Karpas-422 (cell line): ENCODE data around the gene RPRD1A. TPM values are rescaled to one million over a fixed set of nuclear protein-coding genes. Genes with fewer than 3 reads are reported as not detected.
A peak's percentile ranks its signal among the peaks of the same experiment; 100 is the strongest.
"Not testable (repeated sequence)": the region's sequence is repeated elsewhere in the genome, so short reads cannot be mapped to it uniquely, and the experiment has no call there.

ENCODE experiments used
- DNase-seq: peaks from one replicate; pipeline ENCODE4 v3.0.0-alpha.2; 2015
- H2AFZ ChIP-seq: fragments of 200-600 bp; sonication (generic); 2 replicates; pipeline ENCODE4 v1.6.1; 2014; ENCODE audit warnings: antibody characterized with exemption, low read length, mixed read lengths
- H3K27ac ChIP-seq: fragments of 200-600 bp; sonication (generic); 2 replicates; pipeline ENCODE4 v1.5.1; 2014; ENCODE audit warnings: mild to moderate bottlenecking, low read length, moderate library complexity
- H3K27me3 ChIP-seq: fragments of 200-600 bp; sonication (generic); 2 replicates; pipeline ENCODE4 v1.6.1; 2014; ENCODE audit warnings: low read length, mixed read lengths
- H3K36me3 ChIP-seq: fragments of 200-600 bp; sonication (generic); 2 replicates; pipeline ENCODE4 v1.6.1; 2014; ENCODE audit warnings: low read length, mixed read lengths; ENCODE audit not compliant: insufficient read depth
- H3K4me1 ChIP-seq: fragments of 200-600 bp; sonication (generic); 2 replicates; pipeline ENCODE4 v1.6.1; 2014; ENCODE audit warnings: mild to moderate bottlenecking, low read length, mixed read lengths
- H3K4me2 ChIP-seq: fragments of 200-600 bp; sonication (generic); 2 replicates; pipeline ENCODE4 v1.6.1; 2014; ENCODE audit warnings: low read length, low read depth, mild to moderate bottlenecking; ENCODE audit not compliant: poor library complexity, severe bottlenecking
- H3K4me3 ChIP-seq: fragments of 200-600 bp; sonication (generic); 2 replicates; pipeline ENCODE4 v1.5.1; 2014; ENCODE audit warnings: mild to moderate bottlenecking, antibody characterized with exemption, low read length, mixed read lengths
- H3K79me2 ChIP-seq: fragments of 200-600 bp; sonication (generic); 2 replicates; pipeline ENCODE4 v1.6.1; 2014; ENCODE audit warnings: mild to moderate bottlenecking, low read length, mixed read lengths
- H3K9ac ChIP-seq: fragments of 200-600 bp; sonication (generic); 2 replicates; pipeline ENCODE4 v1.6.0; 2014; ENCODE audit warnings: low read length
- H3K9me2 ChIP-seq: fragments of 200-600 bp; sonication (generic), shearing (Covaris generic); replicated peaks from 2 replicates; pipeline ENCODE4 v1.6.0; 2014; ENCODE audit warnings: mild to moderate bottlenecking, low read length, moderate library complexity; ENCODE audit not compliant: insufficient read depth
- H3K9me3 ChIP-seq: fragments of 300-700, 200-600 bp; sonication (generic); 2 replicates; pipeline ENCODE4 v1.6.1; 2014; ENCODE audit warnings: low read length, mixed read lengths
- H4K20me1 ChIP-seq: fragments of 200-600 bp; sonication (generic); 2 replicates; pipeline ENCODE4 v1.6.1; 2014; ENCODE audit warnings: mild to moderate bottlenecking, antibody characterized with exemption, low read length, low read depth; ENCODE audit not compliant: insufficient read depth
- total RNA-seq: library from RNA; depleted of rRNA; stranded (reverse); fragments of >200 nt; shearing (Covaris generic); gene quantifications from 2 replicates; pipeline ENCODE4 v1.2.3, GENCODE V29; 2014; ENCODE audit warnings: low replicate concordance

The RPRD1A gene
- total RNA-seq, 1 experiment from 2014 or later, result 85.5 TPM

DNA sequence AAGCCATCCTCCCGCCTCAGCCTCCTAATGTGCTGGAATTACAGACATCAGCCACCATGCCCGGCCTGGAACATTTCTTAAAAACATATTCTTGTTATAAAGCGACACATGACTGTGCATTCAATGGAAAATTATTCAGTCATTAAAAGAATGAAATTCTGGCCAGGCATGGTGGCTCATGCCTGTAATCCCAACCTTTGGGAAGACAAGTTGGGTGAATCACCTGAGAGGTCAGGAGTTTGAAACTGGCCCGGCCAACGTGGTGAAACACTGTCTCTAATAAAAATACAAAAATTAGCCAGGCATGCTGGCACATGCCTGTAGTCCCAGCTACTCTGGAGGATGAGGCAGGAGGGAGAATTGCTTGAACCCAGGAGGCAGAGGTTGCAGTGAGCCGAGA is 21.6 kb upstream of the RPRD1A start:
- H3K9me2 ChIP-seq, result no peaks in the 10 kb centered on the region
- no peak overlapping the region for H3K4me3 ChIP-seq
- H3K27me3 ChIP-seq, result no peaks in the 10 kb centered on the region
- H3K4me2 ChIP-seq, result no peak overlapping the region
- H4K20me1 ChIP-seq, result no peaks in the 10 kb centered on the region
- H3K9me3 ChIP-seq, result no peaks in the 10 kb centered on the region
- H3K36me3 ChIP-seq, result no peaks in the 10 kb centered on the region
- H2AFZ ChIP-seq, result no peak overlapping the region
- peaks cover 16% of the 10 kb centered on the region for H3K4me1 ChIP-seq
- no peaks in the 10 kb centered on the region for H3K79me2 ChIP-seq
- H3K27ac ChIP-seq, result no peak overlapping the region
- no peak overlapping the region for H3K9ac ChIP-seq
- no peak for DNase-seq

DNA sequence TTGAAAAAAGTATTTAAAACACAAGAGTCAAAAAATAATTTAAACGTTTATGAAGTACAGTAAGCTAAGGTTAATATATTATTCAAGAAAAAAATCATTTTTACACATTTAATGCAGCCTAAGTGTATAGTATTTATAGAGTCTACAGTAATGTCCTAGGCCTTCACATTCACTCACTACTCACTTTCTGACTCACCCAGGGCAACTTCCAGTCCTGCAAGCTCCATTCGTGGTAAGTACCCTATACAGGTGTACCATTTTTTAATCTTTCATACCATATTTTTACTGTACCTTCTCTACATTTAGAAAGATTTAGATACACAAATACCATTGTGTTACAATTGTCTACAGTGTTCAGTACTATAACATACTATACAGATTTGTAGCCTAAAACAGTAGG is 20.9 kb upstream of the RPRD1A start:
- Histone ChIP-seq H3K4me1 (peaks cover 23% of the 10 kb centered on the region), H3K27me3 (no peaks in the 10 kb centered on the region), H3K9me3 (no peaks in the 10 kb centered on the region), H4K20me1 (no peaks in the 10 kb centered on the region), H2AFZ (no peak overlapping the region), H3K4me2 (no peak overlapping the region), H3K4me3 (no peak overlapping the region), H3K9me2 (no peaks in the 10 kb centered on the region), H3K27ac (no peak overlapping the region), H3K79me2 (no peaks in the 10 kb centered on the region), H3K36me3 (no peaks in the 10 kb centered on the region), H3K9ac (no peak overlapping the region)
- no peak for DNase-seq

DNA sequence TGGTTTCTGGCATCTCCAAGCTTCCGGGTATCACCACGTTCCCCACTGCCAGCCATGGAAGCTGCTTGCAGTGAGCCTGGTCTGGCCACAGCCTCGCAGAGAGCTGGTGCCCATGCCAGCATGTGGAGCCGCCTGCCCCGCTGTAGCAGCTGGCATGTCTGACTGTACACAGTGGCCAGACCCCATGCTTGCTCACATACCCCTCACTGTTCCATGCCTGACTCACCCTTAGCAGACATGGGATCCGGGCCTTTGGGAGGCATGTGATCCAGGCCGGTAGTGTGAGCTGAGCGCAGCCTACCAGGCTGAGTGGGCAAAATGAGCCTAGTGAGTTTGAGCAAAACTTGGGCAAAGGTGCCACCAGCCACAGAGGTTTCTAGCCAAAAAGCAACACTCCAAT is 18.8 kb upstream of the RPRD1A start:
- Histone ChIP-seq H3K9ac (no peak overlapping the region), H3K9me3 (no peaks in the 10 kb centered on the region), H3K36me3 (no peaks in the 10 kb centered on the region), H4K20me1 (no peaks in the 10 kb centered on the region), H3K27me3 (no peaks in the 10 kb centered on the region), H2AFZ (no peak overlapping the region), H3K27ac (no peak overlapping the region), H3K79me2 (no peaks in the 10 kb centered on the region), H3K4me3 (no peak overlapping the region), H3K4me1 (peaks cover 23% of the 10 kb centered on the region), H3K4me2 (peak overlapping the region; percentile 55), H3K9me2 (no peaks in the 10 kb centered on the region)
- no peak for DNase-seq

DNA sequence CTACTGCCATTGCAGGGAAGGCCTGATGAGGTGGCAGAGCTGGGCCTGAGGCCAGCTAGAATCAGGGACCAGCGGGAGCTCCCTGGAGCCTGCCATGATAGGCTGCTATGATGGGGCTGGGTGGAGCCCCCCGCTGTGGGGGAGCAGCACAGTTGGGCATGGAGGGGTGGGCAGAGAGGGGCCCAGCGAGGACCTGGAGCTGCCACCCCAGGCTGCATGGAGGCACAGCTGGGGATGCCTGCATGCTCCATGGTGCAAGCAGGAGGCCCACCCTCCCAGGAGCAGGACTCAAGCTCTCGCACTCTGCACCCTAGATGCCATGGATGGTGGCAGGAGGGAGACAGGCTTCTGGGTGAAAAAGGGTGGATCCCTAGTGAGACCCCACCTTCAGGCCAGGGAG is 17.8 kb upstream of the RPRD1A start:
- peaks cover 23% of the 10 kb centered on the region for H3K4me1 ChIP-seq
- H3K9me3 ChIP-seq, result peaks cover 2% of the 10 kb centered on the region; the same call in 1 of the 2 replicates
- no peaks in the 10 kb centered on the region for H4K20me1 ChIP-seq
- H3K79me2 ChIP-seq, result no peaks in the 10 kb centered on the region
- DNase-seq, result no peak
- no peak overlapping the region for H3K27ac ChIP-seq
- no peak overlapping the region for H2AFZ ChIP-seq
- no peaks in the 10 kb centered on the region for H3K27me3 ChIP-seq
- H3K9ac ChIP-seq, result no peak overlapping the region
- H3K9me2 ChIP-seq, result no peaks in the 10 kb centered on the region
- H3K4me2 ChIP-seq, result no peak overlapping the region
- H3K36me3 ChIP-seq, result no peaks in the 10 kb centered on the region
- H3K4me3 ChIP-seq, result no peak overlapping the region

DNA sequence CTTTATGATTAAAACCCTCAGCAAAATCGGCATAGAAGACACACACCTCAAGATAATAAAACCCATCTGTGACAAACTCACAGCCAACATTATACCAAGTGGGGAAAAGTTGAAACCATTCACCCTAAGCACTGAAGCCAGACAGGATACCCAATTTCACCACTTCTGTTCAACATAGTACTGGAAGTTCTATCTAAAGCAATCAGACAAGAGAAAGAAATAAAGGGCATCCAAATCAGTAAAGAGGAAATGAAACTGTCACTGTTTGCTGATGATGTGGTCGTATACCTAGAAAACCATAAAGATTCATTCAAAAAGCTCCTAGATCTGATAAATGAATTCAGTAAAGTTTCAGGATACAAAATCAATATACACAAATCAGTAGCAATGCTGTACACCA is 16.4 kb upstream of the RPRD1A start:
- H3K27ac ChIP-seq, result no peak overlapping the region
- H3K4me2 ChIP-seq, result no peak overlapping the region
- no peaks in the 10 kb centered on the region for H3K9me2 ChIP-seq
- H3K27me3 ChIP-seq, result no peaks in the 10 kb centered on the region; the same call in 1 of the 2 replicates
- no peaks in the 10 kb centered on the region for H3K36me3 ChIP-seq
- no peaks in the 10 kb centered on the region for H4K20me1 ChIP-seq
- H3K9ac ChIP-seq, result no peak overlapping the region
- H3K9me3 ChIP-seq, result peaks cover 6% of the 10 kb centered on the region; the same call in 1 of the 2 replicates
- no peak overlapping the region for H3K4me3 ChIP-seq
- H3K79me2 ChIP-seq, result no peaks in the 10 kb centered on the region
- H2AFZ ChIP-seq, result no peak overlapping the region
- H3K4me1 ChIP-seq, result peaks cover 23% of the 10 kb centered on the region
- DNase-seq, result peak; percentile 73

DNA sequence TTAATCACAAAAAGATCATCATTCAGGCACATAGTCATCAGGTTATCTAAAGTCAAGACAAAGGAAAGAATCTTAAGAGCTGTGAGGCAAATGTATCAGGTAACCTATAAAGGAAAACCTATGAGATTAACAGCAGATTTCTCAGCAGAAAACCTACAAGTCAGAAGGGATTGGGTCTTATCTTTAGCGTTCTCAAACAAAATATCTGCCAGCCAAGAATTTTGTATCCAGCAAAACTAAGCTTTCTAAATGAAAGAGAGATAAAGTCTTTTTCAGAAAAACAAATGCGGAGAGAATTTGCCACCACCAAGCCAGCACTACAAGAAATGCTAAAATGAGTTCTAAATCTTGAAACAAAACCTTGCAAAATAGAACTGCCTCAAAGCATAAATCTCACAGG is 13.8 kb upstream of the RPRD1A start:
- DNase-seq, H4K20me1 ChIP-seq, H3K9me2 ChIP-seq, H3K36me3 ChIP-seq, H3K4me3 ChIP-seq, H3K9ac ChIP-seq, H3K4me1 ChIP-seq, H3K27ac ChIP-seq, H2AFZ ChIP-seq, H3K27me3 ChIP-seq, H3K9me3 ChIP-seq, H3K4me2 ChIP-seq, H3K79me2 ChIP-seq: not testable (repeated sequence)

DNA sequence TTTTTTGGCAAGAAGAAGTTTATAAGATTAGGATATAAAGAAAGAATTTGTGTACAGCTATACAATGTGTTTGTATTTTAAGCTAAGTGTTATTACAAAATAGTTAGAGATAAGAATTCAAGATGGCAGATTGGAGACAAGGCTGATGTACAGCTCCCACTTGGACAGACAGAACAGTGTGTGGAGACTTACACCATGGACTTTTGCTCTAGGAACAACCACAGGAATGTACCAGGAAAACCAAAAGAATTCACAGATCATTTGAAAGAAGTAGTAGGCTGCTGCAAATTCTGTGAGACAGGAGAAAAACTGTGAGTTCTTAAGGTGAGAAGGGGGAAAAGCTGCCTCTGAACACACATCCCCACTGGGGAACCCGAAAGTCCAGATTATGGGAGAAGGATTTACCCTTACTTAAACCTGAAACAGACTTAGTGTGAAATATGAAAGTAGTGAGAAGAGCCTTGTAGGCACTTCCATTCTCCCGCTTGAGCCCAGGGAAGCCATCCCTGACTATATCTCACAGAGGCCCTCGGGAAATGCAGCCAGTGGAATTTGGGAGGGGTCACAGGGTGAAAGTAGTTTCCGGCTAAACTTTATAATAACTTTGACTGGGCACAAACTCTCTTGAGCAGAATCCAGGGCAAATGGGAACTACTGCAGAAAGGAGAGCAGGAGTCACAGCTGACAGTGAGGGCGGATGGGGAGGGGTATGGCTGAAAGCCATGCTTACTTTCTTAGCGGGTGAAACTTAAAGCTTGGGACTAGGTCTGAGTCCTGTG is 11.6 kb upstream of the RPRD1A start:
- Histone ChIP-seq H3K4me2 (no peak overlapping the region), H3K36me3 (no peaks in the 10 kb centered on the region), H3K27ac (no peak overlapping the region), H3K79me2 (no peaks in the 10 kb centered on the region), H3K4me3 (no peak overlapping the region), H3K27me3 (no peaks in the 10 kb centered on the region; the same call in 1 of the 2 replicates), H3K9me2 (no peaks in the 10 kb centered on the region), H4K20me1 (no peaks in the 10 kb centered on the region), H3K9ac (no peak overlapping the region), H3K4me1 (peaks cover 6% of the 10 kb centered on the region), H3K9me3 (peaks cover 6% of the 10 kb centered on the region; the same call in 1 of the 2 replicates), H2AFZ (no peak overlapping the region)
- DNase-seq, result no peak

DNA sequence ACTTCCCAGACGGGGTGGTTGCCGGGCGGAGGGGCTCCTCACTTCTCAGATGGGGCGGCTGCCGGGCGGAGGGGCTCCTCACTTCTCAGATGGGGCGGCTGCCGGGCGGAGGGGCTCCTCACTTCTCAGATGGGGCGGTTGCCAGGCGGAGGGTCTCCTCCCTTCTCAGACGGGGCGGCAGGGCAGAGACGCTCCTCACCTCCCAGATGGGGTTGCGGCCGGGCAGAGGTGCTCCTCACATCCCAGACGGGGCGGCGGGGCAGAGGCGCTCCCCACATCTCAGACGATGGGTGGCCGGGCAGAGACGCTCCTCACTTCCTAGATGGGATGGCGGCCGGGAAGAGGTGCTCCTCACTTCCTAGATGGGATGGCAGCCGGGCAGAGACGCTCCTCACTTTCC is 10.4 kb upstream of the RPRD1A start:
- H3K4me2 ChIP-seq, H4K20me1 ChIP-seq, H2AFZ ChIP-seq, H3K9ac ChIP-seq, H3K79me2 ChIP-seq, DNase-seq, H3K4me3 ChIP-seq, H3K27ac ChIP-seq, H3K9me3 ChIP-seq, H3K9me2 ChIP-seq, H3K36me3 ChIP-seq, H3K4me1 ChIP-seq, H3K27me3 ChIP-seq: not testable (repeated sequence)
